ENCODE data around the gene OSBP2.
"Not testable (repeated sequence)": the region's sequence is repeated elsewhere in the genome, so short reads cannot be mapped to it uniquely, and the experiment has no call there.

Gene OSBP2

GRCh38 chr22:30675436-30675835, 19.2 kb upstream of the OSBP2 start:
- CTCF ChIA-PET: no interaction called here
- DNase-seq (ENCODE audit: extremely low spot score): no peak
- POLR2A ChIA-PET: no interaction called here
- no peak for TF ChIP-seq PKNOX1 (IDR thresholded peaks at IDR 0.05)
- TF ChIP-seq ZNF384 (IDR thresholded peaks at IDR 0.05): no peak
- no peak for TF ChIP-seq L3MBTL2 (conservative IDR thresholded peaks at IDR 0.05)
- TF ChIP-seq SP1 (IDR thresholded peaks at IDR 0.05): no peak
- no peak for TF ChIP-seq SUZ12 (IDR thresholded peaks at IDR 0.05)

DNA sequence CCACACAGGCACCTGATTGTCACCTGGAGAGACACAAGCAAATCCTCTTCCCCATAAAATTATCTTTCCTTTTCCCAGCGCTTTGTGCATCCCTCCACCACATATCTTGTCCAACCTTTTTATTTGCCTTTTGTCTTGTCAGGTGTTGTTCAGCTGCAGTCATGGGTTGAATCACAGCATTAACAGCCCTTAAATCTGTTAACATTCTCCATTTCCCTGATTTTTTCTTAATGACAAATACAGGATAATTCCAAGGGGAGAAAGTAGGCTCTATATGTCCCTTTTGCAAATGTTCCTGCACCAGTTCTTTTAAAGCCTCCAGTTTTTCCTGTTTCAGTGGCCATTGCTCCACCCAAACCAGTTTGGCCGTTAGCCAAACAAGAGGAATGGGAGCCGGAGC, 18.1 kb upstream of the OSBP2 start:
- CTCF ChIA-PET; DNase-seq (ENCODE audit: extremely low spot score); POLR2A ChIA-PET: not testable (repeated sequence)

- POLR2A ChIA-PET: interaction anchor here (1.2 to 1.9 kb wide), 3 partner anchors 12 to 73 kb away, joined by 3 to 4 read pairs (median 4); partner anchors contain the start of genes DUSP18, SLC35E4 and TCN2
- DNase-seq (ENCODE audit: extremely low spot score): not testable (repeated sequence)
- CTCF ChIA-PET: interaction anchor here (1.2 kb wide), 1 partner anchor 12 kb away, joined by 3 read pairs; the partner anchor contains the start of gene DUSP18
Measured at GRCh38 chr22:30679895-30680690, 14.6 kb upstream of the OSBP2 start.

DNA sequence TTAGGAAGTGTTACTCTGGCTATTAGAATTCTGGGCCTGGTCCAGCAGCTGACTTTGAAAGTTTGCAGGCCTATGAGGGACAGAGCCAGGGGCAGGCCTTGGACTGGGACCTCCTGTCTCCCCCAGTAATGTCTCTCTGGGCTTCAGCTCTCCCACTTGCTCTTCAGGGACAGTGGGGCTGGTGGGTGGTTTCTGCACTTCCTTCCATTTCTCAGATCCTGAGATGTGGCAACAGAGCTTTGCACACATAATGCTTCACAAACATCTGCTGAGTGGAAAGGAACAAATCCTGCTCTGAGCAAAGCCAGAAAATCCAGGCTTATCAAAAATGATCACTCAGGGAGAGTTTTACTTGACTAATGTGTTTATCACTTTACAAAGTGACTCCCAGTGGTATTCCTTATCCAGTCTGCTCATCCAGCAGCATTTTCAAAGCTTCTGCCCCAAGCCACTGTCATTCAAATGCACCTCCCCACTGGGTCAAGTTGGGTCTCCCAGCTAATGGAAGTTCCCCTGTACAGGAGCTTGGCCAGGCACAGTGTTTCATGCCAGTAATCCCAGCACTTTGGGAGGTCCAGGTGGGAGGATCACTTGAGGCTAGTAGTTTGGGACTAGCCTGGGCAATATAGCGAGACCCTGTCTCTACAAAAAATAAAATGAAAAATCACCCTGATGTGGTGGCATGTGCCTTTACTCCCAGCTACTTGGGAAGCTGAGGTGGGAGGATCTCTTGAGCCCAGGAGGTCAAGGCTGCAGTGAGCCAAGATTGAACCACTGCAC, 13.5 kb upstream of the OSBP2 start:
- no peak for TF ChIP-seq L3MBTL2 (conservative IDR thresholded peaks at IDR 0.05)
- TF ChIP-seq HDGF (IDR thresholded peaks at IDR 0.05; ENCODE audit: borderline replicate concordance): no peak
- TF ChIP-seq ELF4 (IDR thresholded peaks at IDR 0.05): no peak
- no peak for TF ChIP-seq FOXK2 (IDR thresholded peaks at IDR 0.05)
- TF ChIP-seq CTBP1 (IDR thresholded peaks at IDR 0.05; ENCODE audit: borderline replicate concordance): no peak
- no peak for TF ChIP-seq SUZ12 (IDR thresholded peaks at IDR 0.05)
- TF ChIP-seq LEF1 (IDR thresholded peaks at IDR 0.05; ENCODE audit: borderline replicate concordance): no peak
- no peak for TF ChIP-seq FOXA1 (IDR thresholded peaks at IDR 0.05)
- no peak for TF ChIP-seq SP1 (IDR thresholded peaks at IDR 0.05)
- no peak for TF ChIP-seq ARNT (IDR thresholded peaks at IDR 0.05)
- TF ChIP-seq NFRKB (IDR thresholded peaks at IDR 0.05): no peak
- TF ChIP-seq FOXM1 (IDR thresholded peaks at IDR 0.05; ENCODE audit: borderline replicate concordance): no peak
- POLR2A ChIA-PET: interaction anchor here (1.1 to 1.9 kb wide), 2 partner anchors 14 to 46 kb away, joined by 3 to 4 read pairs; partner anchors contain the start of gene SLC35E4
- CTCF ChIA-PET: interaction anchor here (0.6 kb wide), 1 partner anchor 11 kb away, joined by 3 read pairs; no protein-coding TSS in a partner anchor
- no peak for DNase-seq (ENCODE audit: extremely low spot score)

- POLR2A ChIA-PET: interaction anchor here (1.1 to 1.8 kb wide), 2 partner anchors 12 to 15 kb away, joined by 3 to 5 read pairs; partner anchors contain the start of gene OSBP2
- no peak for TF ChIP-seq BHLHE40 (IDR thresholded peaks at IDR 0.05; ENCODE audit: borderline replicate concordance)
- no peak for TF ChIP-seq PKNOX1 (IDR thresholded peaks at IDR 0.05)
- TF ChIP-seq FOXK2 (IDR thresholded peaks at IDR 0.05): no peak
- no peak for TF ChIP-seq TARDBP (IDR thresholded peaks at IDR 0.05)
- no peak for TF ChIP-seq CTBP1 (IDR thresholded peaks at IDR 0.05; ENCODE audit: borderline replicate concordance)
- TF ChIP-seq SP1 (IDR thresholded peaks at IDR 0.05): no peak
- no peak for TF ChIP-seq SUZ12 (IDR thresholded peaks at IDR 0.05)
- TF ChIP-seq ZNF384 (IDR thresholded peaks at IDR 0.05): no peak
- no peak for TF ChIP-seq FOXM1 (IDR thresholded peaks at IDR 0.05; ENCODE audit: borderline replicate concordance)
- no peak for TF ChIP-seq ARNT (IDR thresholded peaks at IDR 0.05)
- no peak for TF ChIP-seq LEF1 (IDR thresholded peaks at IDR 0.05; ENCODE audit: borderline replicate concordance)
- no peak for TF ChIP-seq ELF4 (IDR thresholded peaks at IDR 0.05)
- CTCF ChIA-PET: no interaction called here
- DNase-seq (ENCODE audit: extremely low spot score): no peak
Measured at GRCh38 chr22:30681831-30682230, 12.8 kb upstream of the OSBP2 start.

DNA sequence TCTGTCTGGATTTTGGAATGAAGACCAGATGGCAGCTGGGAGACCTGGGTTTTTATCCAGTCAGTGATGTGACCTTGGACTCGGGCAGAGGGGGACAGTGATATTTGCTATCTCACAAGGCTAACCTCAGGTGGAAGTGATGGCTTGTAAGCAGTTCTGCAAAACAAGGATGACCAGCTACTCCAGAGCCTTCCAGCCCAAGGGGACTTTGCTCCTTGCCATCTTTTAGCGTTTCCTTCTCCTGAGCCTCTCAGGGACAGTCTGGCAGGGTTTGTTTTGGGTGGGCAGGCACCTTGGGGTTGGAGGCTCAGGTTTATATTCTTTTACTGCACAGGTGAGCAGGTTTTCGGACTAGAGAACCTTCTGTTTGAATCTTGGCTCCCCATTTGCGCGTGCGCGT, 9.5 kb upstream of the OSBP2 start:
- ChIA-PET POLR2A (no interaction called here), CTCF (no interaction called here)
- TF ChIP-seq SUZ12 (IDR thresholded peaks at IDR 0.05): no peak
- TF ChIP-seq ELF4 (IDR thresholded peaks at IDR 0.05): no peak
- no peak for TF ChIP-seq LEF1 (IDR thresholded peaks at IDR 0.05; ENCODE audit: borderline replicate concordance)
- no peak for TF ChIP-seq ARNT (IDR thresholded peaks at IDR 0.05)
- TF ChIP-seq PKNOX1 (IDR thresholded peaks at IDR 0.05): no peak
- TF ChIP-seq TARDBP (IDR thresholded peaks at IDR 0.05): no peak
- no peak for TF ChIP-seq FOXA1 (IDR thresholded peaks at IDR 0.05)
- no peak for TF ChIP-seq L3MBTL2 (conservative IDR thresholded peaks at IDR 0.05)
- no peak for TF ChIP-seq CTBP1 (IDR thresholded peaks at IDR 0.05; ENCODE audit: borderline replicate concordance)
- TF ChIP-seq HDGF (IDR thresholded peaks at IDR 0.05; ENCODE audit: borderline replicate concordance): no peak
- TF ChIP-seq FOXM1 (IDR thresholded peaks at IDR 0.05; ENCODE audit: borderline replicate concordance): no peak
- TF ChIP-seq NFRKB (IDR thresholded peaks at IDR 0.05): no peak
- no peak for TF ChIP-seq FOXK2 (IDR thresholded peaks at IDR 0.05)
- no peak for TF ChIP-seq ZNF384 (IDR thresholded peaks at IDR 0.05)
- no peak for DNase-seq (ENCODE audit: extremely low spot score)
